ENCODE measurements around the gene WDR43. TPM values are rescaled to one million over a fixed set of nuclear protein-coding genes. Genes with fewer than 3 reads are reported as not detected.

WDR43 gene
- total RNA-seq, 1 donor: 79.3 TPM

DNA sequence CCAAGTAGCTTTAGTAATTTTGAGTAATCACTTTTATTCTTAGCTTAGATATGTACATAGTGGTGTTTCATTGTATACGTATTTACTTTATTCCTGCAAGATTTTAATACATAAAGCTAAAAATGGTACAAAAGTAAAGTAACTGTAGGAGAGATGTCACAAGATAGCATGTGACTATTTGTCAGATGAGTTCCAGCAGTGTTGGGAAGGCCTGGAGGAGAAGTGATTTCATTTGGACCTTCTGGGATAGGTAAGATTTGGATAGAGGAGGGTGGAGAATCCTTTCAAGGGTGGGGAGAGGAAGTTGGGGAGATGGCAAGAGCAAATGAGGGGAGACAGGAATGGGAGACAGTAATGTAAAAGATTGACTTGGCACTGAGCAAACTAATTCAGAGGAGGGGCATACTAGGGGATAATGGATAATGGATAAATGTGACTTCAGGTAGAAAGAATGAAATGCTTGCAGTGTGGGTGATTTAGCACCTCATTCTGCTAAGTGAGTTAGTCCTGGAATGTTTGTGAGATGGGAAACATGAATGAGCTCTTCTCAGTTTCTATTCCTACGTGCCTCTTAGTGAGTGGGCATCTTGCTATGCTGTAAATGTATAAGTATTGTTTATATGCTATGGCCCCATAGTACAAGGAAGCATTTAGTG lies 10.5 kb downstream of the WDR43 start:
- Histone ChIP-seq H3K4me2 (ENCODE audit: insufficient read depth, low read length) (no peak overlapping the region), H3K27me3 (ENCODE audit: insufficient read depth, low read length) (no peaks in the 10 kb centered on the region), H3K79me2 (ENCODE audit: insufficient read depth, low read length) (peaks cover 98% of the 10 kb centered on the region), H3K36me3 (ENCODE audit: insufficient read depth, low read length) (peaks cover 50% of the 10 kb centered on the region), H3K4me3 (ENCODE audit: insufficient read depth, low read length) (no peak overlapping the region), H2AFZ (ENCODE audit: low read length) (no peak overlapping the region), H3K27ac (ENCODE audit: low read depth, low read length) (peak overlapping the region; percentile 38), H3K4me1 (ENCODE audit: insufficient read depth, low read length) (peaks cover 11% of the 10 kb centered on the region), H3K9me3 (ENCODE audit: low read depth, low read length) (no peaks in the 10 kb centered on the region), H4K20me1 (ENCODE audit: insufficient read depth, low read length) (peaks cover 60% of the 10 kb centered on the region)
- TF ChIP-seq, protein P1, sequence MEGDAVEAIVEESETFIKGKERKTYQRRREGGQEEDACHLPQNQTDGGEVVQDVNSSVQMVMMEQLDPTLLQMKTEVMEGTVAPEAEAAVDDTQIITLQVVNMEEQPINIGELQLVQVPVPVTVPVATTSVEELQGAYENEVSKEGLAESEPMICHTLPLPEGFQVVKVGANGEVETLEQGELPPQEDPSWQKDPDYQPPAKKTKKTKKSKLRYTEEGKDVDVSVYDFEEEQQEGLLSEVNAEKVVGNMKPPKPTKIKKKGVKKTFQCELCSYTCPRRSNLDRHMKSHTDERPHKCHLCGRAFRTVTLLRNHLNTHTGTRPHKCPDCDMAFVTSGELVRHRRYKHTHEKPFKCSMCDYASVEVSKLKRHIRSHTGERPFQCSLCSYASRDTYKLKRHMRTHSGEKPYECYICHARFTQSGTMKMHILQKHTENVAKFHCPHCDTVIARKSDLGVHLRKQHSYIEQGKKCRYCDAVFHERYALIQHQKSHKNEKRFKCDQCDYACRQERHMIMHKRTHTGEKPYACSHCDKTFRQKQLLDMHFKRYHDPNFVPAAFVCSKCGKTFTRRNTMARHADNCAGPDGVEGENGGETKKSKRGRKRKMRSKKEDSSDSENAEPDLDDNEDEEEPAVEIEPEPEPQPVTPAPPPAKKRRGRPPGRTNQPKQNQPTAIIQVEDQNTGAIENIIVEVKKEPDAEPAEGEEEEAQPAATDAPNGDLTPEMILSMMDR (IDR thresholded peaks at IDR 0.05; ENCODE audit: extremely low read depth, low read depth, low read length): no peak
- DNase-seq (ENCODE audit: insufficient read length, low spot score, missing footprints): no peak

DNA sequence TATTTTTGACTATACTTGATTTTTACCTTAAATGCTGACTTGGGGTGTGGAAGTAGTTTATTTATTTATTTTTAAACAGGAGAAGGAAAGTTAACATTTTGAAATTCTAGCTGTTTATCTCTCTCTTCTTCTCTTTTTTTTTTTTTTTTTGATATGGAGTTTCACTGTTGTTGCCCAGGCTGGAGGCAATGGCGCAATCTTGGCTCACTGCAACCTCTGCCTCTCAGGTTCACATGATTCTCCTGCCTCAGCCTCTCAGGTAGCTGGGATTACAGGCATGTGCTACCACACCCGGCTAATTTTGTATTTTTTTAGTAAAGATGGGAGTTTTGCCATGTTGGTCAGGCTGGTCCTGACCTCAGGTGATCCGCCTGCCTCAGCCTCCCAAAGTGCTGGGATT lies 11.1 kb downstream of the WDR43 start:
- Histone ChIP-seq H3K4me1 (ENCODE audit: insufficient read depth, low read length) (peaks cover 11% of the 10 kb centered on the region), H3K9me3 (ENCODE audit: low read depth, low read length) (no peaks in the 10 kb centered on the region), H3K36me3 (ENCODE audit: insufficient read depth, low read length) (peaks cover 56% of the 10 kb centered on the region), H3K4me3 (ENCODE audit: insufficient read depth, low read length) (no peak overlapping the region), H3K4me2 (ENCODE audit: insufficient read depth, low read length) (no peak overlapping the region), H3K79me2 (ENCODE audit: insufficient read depth, low read length) (peaks cover 97% of the 10 kb centered on the region), H3K27ac (ENCODE audit: low read depth, low read length) (no peak overlapping the region), H3K27me3 (ENCODE audit: insufficient read depth, low read length) (no peaks in the 10 kb centered on the region), H4K20me1 (ENCODE audit: insufficient read depth, low read length) (peaks cover 56% of the 10 kb centered on the region), H2AFZ (ENCODE audit: low read length) (no peak overlapping the region)
- no peak for DNase-seq (ENCODE audit: insufficient read length, low spot score, missing footprints)
- TF ChIP-seq, protein P1 (IDR thresholded peaks at IDR 0.05; ENCODE audit: extremely low read depth, low read depth, low read length): no peak

DNA sequence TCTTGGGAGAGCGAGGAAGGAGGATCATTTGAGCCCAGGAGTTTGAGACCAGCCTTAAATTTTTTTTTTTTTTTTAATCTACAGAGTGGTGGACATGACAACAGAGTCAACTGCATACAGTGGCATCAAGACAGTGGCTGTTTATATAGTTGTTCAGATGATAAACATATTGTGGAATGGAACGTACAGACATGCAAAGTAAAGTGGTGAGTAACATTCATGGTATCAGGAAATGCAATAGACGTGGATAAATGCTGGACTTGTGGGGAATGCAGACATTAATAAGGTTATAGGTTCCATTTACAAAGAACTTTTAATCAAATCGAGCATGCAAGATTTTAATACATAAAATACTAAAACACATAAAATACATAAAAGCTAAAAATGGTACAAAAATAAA lies 11.9 kb downstream of the WDR43 start:
- H3K27me3 ChIP-seq (ENCODE audit: insufficient read depth, low read length): no peaks in the 10 kb centered on the region
- H3K27ac ChIP-seq (ENCODE audit: low read depth, low read length): no peak overlapping the region
- H3K4me2 ChIP-seq (ENCODE audit: insufficient read depth, low read length): no peak overlapping the region
- no peak overlapping the region for H2AFZ ChIP-seq (ENCODE audit: low read length)
- DNase-seq (ENCODE audit: insufficient read length, low spot score, missing footprints): no peak
- peaks cover 59% of the 10 kb centered on the region for H3K36me3 ChIP-seq (ENCODE audit: insufficient read depth, low read length)
- H3K4me3 ChIP-seq (ENCODE audit: insufficient read depth, low read length): no peak overlapping the region
- H3K79me2 ChIP-seq (ENCODE audit: insufficient read depth, low read length): peaks cover 90% of the 10 kb centered on the region
- TF ChIP-seq, protein P1 (IDR thresholded peaks at IDR 0.05; ENCODE audit: extremely low read depth, low read depth, low read length): no peak
- H3K4me1 ChIP-seq (ENCODE audit: insufficient read depth, low read length): peaks cover 11% of the 10 kb centered on the region
- H3K9me3 ChIP-seq (ENCODE audit: low read depth, low read length): no peaks in the 10 kb centered on the region
- peaks cover 48% of the 10 kb centered on the region for H4K20me1 ChIP-seq (ENCODE audit: insufficient read depth, low read length)

DNA sequence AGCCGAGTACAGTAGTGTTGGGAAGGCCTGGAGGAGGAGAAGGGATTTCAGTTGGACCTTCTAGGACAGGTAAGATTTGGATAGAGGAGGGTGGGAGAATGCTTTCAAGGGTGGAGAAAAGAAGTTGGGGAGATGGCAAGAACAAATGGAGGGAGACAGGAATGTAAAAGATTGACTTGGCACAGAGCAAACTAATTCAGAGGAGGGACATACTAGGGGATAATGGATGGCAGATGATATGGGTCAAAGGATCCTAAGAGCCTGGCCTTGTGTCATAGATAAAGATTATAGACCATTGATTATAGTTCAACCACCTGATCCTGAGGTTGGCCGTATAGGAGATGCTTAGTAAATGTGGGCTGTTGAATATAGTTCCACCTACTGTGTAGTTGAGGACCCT lies 12.4 kb downstream of the WDR43 start:
- Histone ChIP-seq H3K79me2 (ENCODE audit: insufficient read depth, low read length) (peaks cover 90% of the 10 kb centered on the region), H3K4me1 (ENCODE audit: insufficient read depth, low read length) (peaks cover 8% of the 10 kb centered on the region), H3K27ac (ENCODE audit: low read depth, low read length) (no peak overlapping the region), H3K27me3 (ENCODE audit: insufficient read depth, low read length) (no peaks in the 10 kb centered on the region), H3K4me2 (ENCODE audit: insufficient read depth, low read length) (no peak overlapping the region), H3K9me3 (ENCODE audit: low read depth, low read length) (no peaks in the 10 kb centered on the region), H4K20me1 (ENCODE audit: insufficient read depth, low read length) (peaks cover 46% of the 10 kb centered on the region), H2AFZ (ENCODE audit: low read length) (no peak overlapping the region), H3K36me3 (ENCODE audit: insufficient read depth, low read length) (peaks cover 62% of the 10 kb centered on the region), H3K4me3 (ENCODE audit: insufficient read depth, low read length) (no peak overlapping the region)
- DNase-seq (ENCODE audit: insufficient read length, low spot score, missing footprints): no peak
- TF ChIP-seq, protein P1 (IDR thresholded peaks at IDR 0.05; ENCODE audit: extremely low read depth, low read depth, low read length): no peak

Measured in osteoblast (primary cell).